Endothelial cell (in vitro differentiated cells): ENCODE measurements around the gene DEPP1. TPM values are rescaled to one million over a fixed set of nuclear protein-coding genes. Genes with fewer than 3 reads are reported as not detected.

Experiments used
- DNase-seq: peaks from one replicate; pipeline ENCODE4 v3.0.0; 2021; ENCODE audit warnings: low spot score
- H3K27ac Mint-ChIP-seq: one replicate; pipeline ENCODE4 v1.8.0; 2021; ENCODE audit warnings: mixed read lengths, inconsistent platforms; ENCODE audit not compliant: unreplicated experiment
- H3K27me3 Mint-ChIP-seq: one replicate; pipeline ENCODE4 v1.8.0; 2021; ENCODE audit warnings: mild to moderate bottlenecking, moderate library complexity, mixed read lengths, inconsistent platforms; ENCODE audit not compliant: unreplicated experiment
- H3K36me3 Mint-ChIP-seq: one replicate; pipeline ENCODE4 v1.8.0; 2021; ENCODE audit warnings: mild to moderate bottlenecking, low read depth, mixed read lengths, inconsistent platforms; ENCODE audit not compliant: unreplicated experiment
- H3K4me1 Mint-ChIP-seq: one replicate; pipeline ENCODE4 v1.8.0; 2021; ENCODE audit warnings: mild to moderate bottlenecking, mixed read lengths, inconsistent platforms; ENCODE audit not compliant: unreplicated experiment
- H3K4me3 Mint-ChIP-seq: one replicate; pipeline ENCODE4 v1.8.0; 2021; ENCODE audit warnings: mild to moderate bottlenecking, mixed read lengths, inconsistent platforms; ENCODE audit not compliant: unreplicated experiment
- H3K9me3 Mint-ChIP-seq: one replicate; pipeline ENCODE4 v1.8.0; 2021; ENCODE audit warnings: mixed read lengths, inconsistent platforms; ENCODE audit not compliant: unreplicated experiment
- total RNA-seq: library from RNA; stranded (reverse); fragmentation: NEBNext Ultra II Directional; extraction: Animal tissue kit (Norgen Biotek cat#: 25700); gene quantifications from one replicate; pipeline ENCODE4 v1.2.1, GENCODE V29; 2021; ENCODE audit not compliant: unreplicated experiment
- TF ChIP-seq, protein P1 (sequence below): fragments of 200-600 bp; sonication (generic); IDR thresholded peaks from one replicate; pipeline ENCODE4 v1.5.0; 2021; ENCODE audit warnings: antibody characterized with exemption; ENCODE audit not compliant: unreplicated experiment

Gene DEPP1
- total RNA-seq, 1 donor from 2014 or later, result 22.5 TPM

DNA sequence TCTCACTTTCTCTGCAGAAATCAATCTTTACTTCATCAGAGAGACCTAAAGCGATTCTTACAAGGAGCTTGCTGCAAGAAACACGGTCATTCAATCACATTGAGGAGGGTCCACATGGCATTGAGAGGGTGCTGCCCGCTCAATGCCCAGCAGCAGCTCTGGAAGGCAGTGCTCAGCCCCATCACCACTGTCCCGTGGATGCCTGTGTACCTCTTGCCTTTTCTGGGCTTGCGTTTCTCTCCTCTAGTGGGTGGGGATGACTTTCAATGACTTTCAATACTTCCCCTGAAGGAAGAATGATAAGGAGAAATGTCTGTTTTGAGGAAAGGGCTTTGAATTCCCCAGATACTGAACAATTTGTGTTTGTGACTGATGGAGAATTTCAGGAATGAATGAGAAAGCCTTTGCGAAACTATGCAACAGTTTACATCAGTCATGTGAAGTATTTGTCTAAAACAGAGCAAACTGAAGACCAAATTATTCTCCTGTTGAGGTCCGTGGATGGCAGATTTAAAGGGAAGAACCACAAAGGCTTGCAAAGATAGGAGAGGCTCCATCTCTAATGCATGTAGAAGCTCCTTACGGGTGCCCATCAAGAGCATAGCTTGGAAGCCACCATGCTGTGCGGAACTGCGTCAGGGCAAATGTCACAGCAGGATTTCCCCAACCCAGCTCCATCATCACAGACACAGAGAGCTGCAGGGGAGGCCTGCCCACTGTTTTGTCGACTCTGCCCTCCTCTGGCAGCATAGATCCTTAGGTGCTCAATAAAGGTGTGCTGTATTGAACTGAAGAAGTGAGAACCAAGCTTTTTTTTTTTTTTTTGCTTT lies 15.5 kb upstream of the DEPP1 start:
- TF ChIP-seq, protein P1, sequence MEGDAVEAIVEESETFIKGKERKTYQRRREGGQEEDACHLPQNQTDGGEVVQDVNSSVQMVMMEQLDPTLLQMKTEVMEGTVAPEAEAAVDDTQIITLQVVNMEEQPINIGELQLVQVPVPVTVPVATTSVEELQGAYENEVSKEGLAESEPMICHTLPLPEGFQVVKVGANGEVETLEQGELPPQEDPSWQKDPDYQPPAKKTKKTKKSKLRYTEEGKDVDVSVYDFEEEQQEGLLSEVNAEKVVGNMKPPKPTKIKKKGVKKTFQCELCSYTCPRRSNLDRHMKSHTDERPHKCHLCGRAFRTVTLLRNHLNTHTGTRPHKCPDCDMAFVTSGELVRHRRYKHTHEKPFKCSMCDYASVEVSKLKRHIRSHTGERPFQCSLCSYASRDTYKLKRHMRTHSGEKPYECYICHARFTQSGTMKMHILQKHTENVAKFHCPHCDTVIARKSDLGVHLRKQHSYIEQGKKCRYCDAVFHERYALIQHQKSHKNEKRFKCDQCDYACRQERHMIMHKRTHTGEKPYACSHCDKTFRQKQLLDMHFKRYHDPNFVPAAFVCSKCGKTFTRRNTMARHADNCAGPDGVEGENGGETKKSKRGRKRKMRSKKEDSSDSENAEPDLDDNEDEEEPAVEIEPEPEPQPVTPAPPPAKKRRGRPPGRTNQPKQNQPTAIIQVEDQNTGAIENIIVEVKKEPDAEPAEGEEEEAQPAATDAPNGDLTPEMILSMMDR, result no peak
- Mint-ChIP-seq H3K27ac (no peak overlapping the region), H3K36me3 (peaks cover 3% of the 10 kb centered on the region), H3K4me3 (no peak overlapping the region), H3K27me3 (peaks cover 17% of the 10 kb centered on the region), H3K9me3 (no peaks in the 10 kb centered on the region), H3K4me1 (peaks cover 37% of the 10 kb centered on the region)
- DNase-seq, result no peak

DNA sequence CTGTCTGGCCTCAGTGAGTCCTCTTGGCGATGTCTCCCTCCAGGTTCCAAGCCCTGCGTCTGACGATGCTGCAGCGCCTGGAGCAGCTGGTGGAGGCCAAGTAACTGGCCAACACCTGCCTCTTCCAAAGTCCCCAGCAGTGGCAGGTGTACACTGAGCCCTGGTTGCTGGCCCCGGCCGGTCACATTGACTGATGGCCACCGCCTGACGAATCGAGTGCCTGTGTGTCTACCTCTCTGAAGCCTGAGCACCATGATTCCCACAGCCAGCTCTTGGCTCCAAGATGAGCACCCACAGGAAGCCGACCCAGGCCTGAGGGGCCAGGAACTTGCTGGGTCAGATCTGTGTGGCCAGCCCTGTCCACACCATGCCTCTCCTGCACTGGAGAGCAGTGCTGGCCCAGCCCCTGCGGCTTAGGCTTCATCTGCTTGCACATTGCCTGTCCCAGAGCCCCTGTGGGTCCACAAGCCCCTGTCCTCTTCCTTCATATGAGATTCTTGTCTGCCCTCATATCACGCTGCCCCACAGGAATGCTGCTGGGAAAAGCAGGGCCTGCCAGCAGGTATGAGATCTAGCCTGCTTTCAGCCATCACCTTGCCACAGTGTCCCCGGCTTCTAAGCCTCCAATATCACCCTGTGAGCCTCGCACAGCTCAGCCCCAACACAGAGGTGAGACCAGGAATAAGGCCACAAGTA lies 14.8 kb upstream of the DEPP1 start:
- Mint-ChIP-seq H3K9me3 (no peaks in the 10 kb centered on the region), H3K4me1 (peaks cover 40% of the 10 kb centered on the region)
- TF ChIP-seq, protein P1, result no peak

DNA sequence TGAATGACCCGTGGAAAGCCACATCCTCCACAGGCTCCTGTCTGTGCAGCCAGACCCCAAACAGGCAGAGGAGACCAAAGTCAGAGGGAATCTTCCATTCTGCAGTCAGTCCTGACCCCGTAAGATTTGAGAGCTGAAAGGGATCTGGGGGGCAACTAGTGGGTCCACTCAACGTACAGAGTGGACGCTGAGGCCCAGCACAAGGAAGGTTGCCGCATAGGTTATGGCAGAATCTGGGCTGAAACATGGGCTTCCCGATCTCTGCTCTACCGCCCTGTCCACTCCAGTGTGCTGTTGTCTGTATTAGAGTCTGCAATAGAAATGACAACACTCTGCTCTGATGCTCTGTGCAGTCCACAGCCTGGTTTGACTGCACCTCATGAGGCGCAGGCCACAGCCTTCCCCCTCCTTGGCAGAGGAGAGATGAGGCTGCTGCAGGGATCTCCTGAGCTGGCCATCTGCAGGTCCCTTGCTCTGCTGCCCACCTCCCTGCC lies 14.2 kb upstream of the DEPP1 start:
- Mint-ChIP-seq H3K4me3 (no peak overlapping the region), H3K9me3 (no peaks in the 10 kb centered on the region), H3K4me1 (peaks cover 37% of the 10 kb centered on the region), H3K27ac (no peak overlapping the region), H3K36me3 (peaks cover 3% of the 10 kb centered on the region), H3K27me3 (peaks cover 16% of the 10 kb centered on the region)
- no peak for DNase-seq
- TF ChIP-seq, protein P1, result no peak

More for the DNA sequence above, 14.8 kb upstream of the DEPP1 start:
- DNase-seq, result peak; percentile 1
- H3K4me3 Mint-ChIP-seq, result no peak overlapping the region
- H3K27me3 Mint-ChIP-seq, result peaks cover 17% of the 10 kb centered on the region
- no peak overlapping the region for H3K27ac Mint-ChIP-seq
- peaks cover 3% of the 10 kb centered on the region for H3K36me3 Mint-ChIP-seq

DNA sequence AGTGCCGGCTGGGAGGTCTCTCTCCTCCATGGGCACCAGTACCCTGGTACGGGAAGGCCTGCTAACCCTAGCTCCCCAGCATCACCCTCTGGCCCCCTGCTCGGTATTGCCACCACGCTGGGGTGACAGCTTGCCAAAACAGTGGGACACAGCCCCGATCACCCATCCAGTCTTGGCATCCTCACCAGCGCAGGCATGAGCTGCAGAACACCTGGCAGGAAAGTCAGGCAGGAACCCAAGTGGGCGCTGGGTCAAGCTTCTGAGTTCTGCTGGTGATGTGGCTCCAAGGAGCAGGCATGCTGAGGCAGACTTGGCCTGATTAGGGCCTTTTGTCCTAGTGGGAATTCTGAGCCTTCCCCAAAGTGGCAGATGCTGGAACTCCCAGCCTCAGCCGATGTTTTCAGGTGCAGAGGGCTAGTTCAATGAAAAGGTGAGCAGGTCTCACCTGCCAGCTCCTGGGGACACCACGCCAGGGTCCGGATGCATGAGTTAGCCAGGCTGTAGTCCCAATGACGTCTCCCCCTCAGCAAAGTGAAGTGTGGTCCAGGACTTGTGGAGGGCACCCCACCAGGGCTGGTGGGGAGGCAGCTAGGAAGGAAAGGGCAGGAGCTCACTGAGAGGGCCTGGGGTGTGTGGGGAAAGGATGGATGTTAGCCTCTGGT lies 13.6 kb upstream of the DEPP1 start:
- peaks cover 16% of the 10 kb centered on the region for H3K27me3 Mint-ChIP-seq
- peaks cover 3% of the 10 kb centered on the region for H3K36me3 Mint-ChIP-seq
- TF ChIP-seq, protein P1, result no peak
- DNase-seq, result peak; percentile 1
- H3K4me3 Mint-ChIP-seq, result peak overlapping the region; percentile 5
- H3K4me1 Mint-ChIP-seq, result peaks cover 36% of the 10 kb centered on the region
- H3K27ac Mint-ChIP-seq, result no peak overlapping the region
- H3K9me3 Mint-ChIP-seq, result no peaks in the 10 kb centered on the region
